HepG2 (cell line): ENCODE results near the gene SAPCD2. TPM values are rescaled to one million over a fixed set of nuclear protein-coding genes. Genes with fewer than 3 reads are reported as not detected.

Experiments used
- ATAC-seq: fragments of 200-7000 bp; cut with Tn5 transposase; 3 replicates; pipeline ENCODE4 v1.9.1; 2020; ENCODE audit warnings: mild to moderate bottlenecking, moderate library complexity
- BruUV-seq: library from RNA; stranded (reverse); fragments of 400-500 nt; replicated peaks from 2 replicates; lab custom pipeline; 2021; lab: Mats Ljungman, UMichigan
- CTCF ChIA-PET: fragments of 300-600 bp; formaldehyde crosslinking; extraction: SDS; loops from one replicate; lab custom pipeline; 2021; ENCODE audit warnings: low total read pairs, inconsistent platforms, low intra/inter-chr PET ratio; lab: Yijun Ruan, JAX
- POLR2A ChIA-PET: fragments of 350-600 bp; sonication (Branson Sonifier 250); formaldehyde crosslinking; loops from one replicate; lab custom pipeline; 2020; ENCODE audit warnings: antibody characterized with exemption, inconsistent platforms; lab: Yijun Ruan, JAX
- DNase-seq: peaks from one replicate; pipeline ENCODE4 v3.0.0-alpha.2; 2015; ENCODE audit warnings: low spot score
- FAIRE-seq: peaks from 3 replicates; lab custom pipeline; 2011; peaks lifted over from hg19 to GRCh38; lab: Jason Lieb, UNC
- H2AFZ ChIP-seq: one replicate; pipeline ENCODE4 v1.6.1; 2011; ENCODE audit warnings: low read length, inconsistent platforms
- H3K27ac ChIP-seq: fragments of 300-600 bp; 3 replicates; pipeline ENCODE4 v1.8.0; 2011; ENCODE audit warnings: mixed run types, mild to moderate bottlenecking, mixed read lengths, low read length, inconsistent platforms; ENCODE audit not compliant: insufficient read depth; ENCODE audit errors: extremely low read length
- H3K27me3 ChIP-seq, 2 experiments: fragments of 200-600 bp in 1 of 2; 2 replicates in 1 of 2; 3 replicates in 1 of 2; pipeline versions ENCODE4 v1.6.0 to v1.8.0; 2011; ENCODE audit warnings: low read length in 2 of 2, mild to moderate bottlenecking in 2 of 2, moderate library complexity in 2 of 2, inconsistent platforms in 1 of 2; ENCODE audit not compliant: insufficient read depth in 2 of 2, control insufficient read depth in 1 of 2
- H3K36me3 ChIP-seq, 2 experiments: fragments of 200-600 bp in 1 of 2; replicated peaks in 1 of 2; 2 replicates in 1 of 2; 3 replicates in 1 of 2; pipeline versions ENCODE4 v1.5.1 to v1.8.0; 2011; ENCODE audit warnings: low read length in 2 of 2, inconsistent platforms in 1 of 2; ENCODE audit not compliant: insufficient read depth in 2 of 2, control insufficient read depth in 1 of 2
- H3K4me1 ChIP-seq: 2 replicates; pipeline ENCODE4 v1.5.1; 2012; ENCODE audit warnings: low read length, inconsistent platforms; ENCODE audit not compliant: insufficient read depth
- H3K4me2 ChIP-seq: 2 replicates; pipeline ENCODE4 v1.6.0; 2011; ENCODE audit warnings: low read depth, low read length, inconsistent platforms
- H3K4me3 ChIP-seq, 3 experiments: fragments of 200-600 bp in 1 of 3; sonication (generic), shearing (Covaris generic) in 1 of 3; replicated peaks in 1 of 3; 2 replicates each; pipeline ENCODE4 v1.5.1; 2011 to 2016; ENCODE audit warnings: low read length in 3 of 3, inconsistent platforms in 2 of 3, low read depth in 2 of 3, mild to moderate bottlenecking in 2 of 3, control low read depth in 1 of 3, mixed read lengths in 1 of 3; ENCODE audit not compliant: insufficient read depth in 1 of 3
- H3K79me2 ChIP-seq: one replicate; pipeline ENCODE4 v1.6.1; 2011; ENCODE audit warnings: low read length, inconsistent platforms; ENCODE audit not compliant: insufficient read depth
- H3K9ac ChIP-seq: 2 replicates; pipeline ENCODE4 v1.6.0; 2011; ENCODE audit warnings: mild to moderate bottlenecking, low read depth, low read length, inconsistent platforms; ENCODE audit not compliant: insufficient read depth
- H3K9me3 ChIP-seq: 2 replicates; pipeline ENCODE4 v1.5.1; 2012; ENCODE audit warnings: mild to moderate bottlenecking, low read length
- H4K20me1 ChIP-seq: 2 replicates; pipeline ENCODE4 v1.6.0; 2011; ENCODE audit warnings: inconsistent platforms, mild to moderate bottlenecking, low read length, moderate library complexity; ENCODE audit not compliant: insufficient read depth
- ATF7-NPFF ChIP-seq: sonication (generic); formaldehyde crosslinking; IDR thresholded peaks from 2 replicates; pipeline ENCODE4 v1.8.1; 2023; ENCODE audit warnings: mild to moderate bottlenecking, low read depth, missing genetic modification reagents, moderate library complexity
- GMEB2 ChIP-seq: IDR thresholded peaks from 2 replicates; pipeline ENCODE4 v1.6.1; 2016; ENCODE audit warnings: missing biosample characterization, missing genetic modification reagents, low read depth
- HOXA3 ChIP-seq: sonication (generic); formaldehyde crosslinking; IDR thresholded peaks from 2 replicates; pipeline ENCODE4 v1.5.0; 2020; ENCODE audit warnings: missing genetic modification reagents
- HOXA5 ChIP-seq: sonication (generic); formaldehyde crosslinking; IDR thresholded peaks from 2 replicates; pipeline ENCODE4 v1.4.0; 2020; ENCODE audit warnings: missing genetic modification reagents
- MTERF4 ChIP-seq: sonication (generic); formaldehyde crosslinking; IDR thresholded peaks from 2 replicates; pipeline ENCODE4 v1.8.0; 2023; ENCODE audit warnings: mild to moderate bottlenecking, missing genetic modification reagents
- NFRKB ChIP-seq: fragments of 450-650 bp; IDR thresholded peaks from 2 replicates; pipeline ENCODE4 v1.6.1; 2017
- SMYD3 ChIP-seq: sonication (generic); formaldehyde crosslinking; IDR thresholded peaks from 2 replicates; pipeline ENCODE4 v1.8.1; 2023; ENCODE audit warnings: mild to moderate bottlenecking, missing genetic modification reagents
- STAT6 ChIP-seq: sonication (generic); formaldehyde crosslinking; IDR thresholded peaks from 2 replicates; pipeline ENCODE4 v1.4.0; 2020; ENCODE audit warnings: missing genetic modification reagents, mild to moderate bottlenecking, borderline replicate concordance
- ZBTB33 ChIP-seq: sonication (generic); formaldehyde crosslinking; IDR thresholded peaks from 2 replicates; pipeline ENCODE4 v1.4.0; 2020; ENCODE audit warnings: missing genetic modification reagents
- ZBTB38 ChIP-seq: sonication (generic); formaldehyde crosslinking; IDR thresholded peaks from 2 replicates; pipeline ENCODE4 v1.5.1; 2020; ENCODE audit warnings: mild to moderate bottlenecking, missing genetic modification reagents
- ZNF564 ChIP-seq: sonication (generic); formaldehyde crosslinking; IDR thresholded peaks from 2 replicates; pipeline ENCODE4 v1.8.1; 2023; ENCODE audit warnings: mild to moderate bottlenecking, missing genetic modification reagents
- ZNF678 ChIP-seq: sonication (generic); formaldehyde crosslinking; IDR thresholded peaks from 2 replicates; pipeline ENCODE4 v1.4.0; 2020; ENCODE audit warnings: mild to moderate bottlenecking, missing genetic modification reagents
- ZNF709 ChIP-seq: sonication (generic); formaldehyde crosslinking; IDR thresholded peaks from 2 replicates; pipeline ENCODE4 v1.5.0; 2020; ENCODE audit warnings: mild to moderate bottlenecking, missing genetic modification reagents
- ZNF839 ChIP-seq: sonication (generic); formaldehyde crosslinking; IDR thresholded peaks from 2 replicates; pipeline ENCODE4 v1.4.0; 2020; ENCODE audit warnings: missing genetic modification reagents, mild to moderate bottlenecking, borderline replicate concordance
- ZSCAN29 ChIP-seq: sonication (generic); formaldehyde crosslinking; conservative IDR thresholded peaks from 2 replicates; pipeline ENCODE4 v1.4.0; 2020; ENCODE audit warnings: mild to moderate bottlenecking, missing genetic modification reagents
- WGBS: methylation state at CpG from one replicate; pipeline ENCODE4 v1.1.6; 2017; ENCODE audit warnings: low lambda C conversion rate; 5-methylcytosine and 5-hydroxymethylcytosine counted together
- in situ Hi-C: cut with HindIII; loops from 2 replicates; pipeline ENCODE4 v1.10.0; 2017; ENCODE audit warnings: low pct_unique_long_range_greater_than_20kb; ENCODE audit not compliant: extremely low pct_ligation_motif_present
- intact Hi-C: fragments of 100-400 bp; cut with micrococcal nuclease; formaldehyde crosslinking; loops from one replicate; pipeline ENCODE4 v1.10.0; 2022; ENCODE audit not compliant: unreplicated experiment
- polyA plus RNA-seq, 8 experiments: library from polyadenylated mRNA; depleted of rRNA in 3 of 8; stranded (reverse) in 7 of 8; unstranded in 1 of 8; fragments of >200 nt; fragmentation: Illumina TruSeq in 4 of 8; extraction: Trizol in 4 of 8; gene quantifications; 2 replicates each; pipeline versions ENCODE4 v1.2.1 to v1.2.3, GENCODE V29; 2011 to 2016; ENCODE audit warnings: low read depth in 4 of 8, missing spikeins in 1 of 8, mixed read lengths in 1 of 8; ENCODE audit not compliant: insufficient read depth in 1 of 8
- total RNA-seq, 5 experiments: library from RNA; depleted of rRNA; stranded (reverse); fragments of >200 nt; fragmentation: Illumina TruSeq; extraction: Trizol; gene quantifications; 2 replicates each; pipeline ENCODE4 v1.2.3, GENCODE V29; 2016; ENCODE audit warnings: low read depth in 1 of 5

Gene SAPCD2
- total and polyA plus RNA-seq, 2 of the 13 experiments (the other 11 are each of a cell fraction or from before 2014, with no cell fraction given) = 21.9 to 42.8 TPM

- Histone ChIP-seq H3K36me3 (peaks cover 3 to 8% of the 10 kb centered on the region in 2 experiments; a peak in 2 of 5 replicates), H3K4me2 (peak overlapping the region; percentile 82), H3K27ac (peak overlapping the region; percentile 63), H4K20me1 (no peaks in the 10 kb centered on the region), H2AFZ (no peak overlapping the region), H3K9me3 (no peaks in the 10 kb centered on the region), H3K79me2 (no peaks in the 10 kb centered on the region), H3K4me3 (peak overlapping the region in 2 of 3 experiments; percentile 45 to 73; a peak in 2 of 6 replicates), H3K9ac (peak overlapping the region; percentile 56), H3K4me1 (peaks cover 59% of the 10 kb centered on the region), H3K27me3 (no peaks in the 10 kb centered on the region)
- in situ Hi-C loops = loop anchor here (5.0 kb wide), 1 partner anchor 115 kb away; the partner anchor contains the start of genes CYSRT1 and RNF224
- ATAC-seq = no peak
- intact Hi-C loops = loop anchor here (10.0 kb wide), 1 partner anchor 62 kb away; the partner anchor contains the start of genes LRRC26 and TMEM210
- no peak for DNase-seq
- 96% methylated on average over 12 of the region's 42 CpGs for WGBS
- ChIA-PET POLR2A (no interaction called here), CTCF (no interaction called here)
- BruUV-seq = no TSS peak
- no peak for FAIRE-seq
- TF ChIP-seq NFRKB (no peak), ZNF564 (CRISPR knock-in tag) (no peak), ZNF709 (CRISPR knock-in tag) (no peak), ZSCAN29 (no peak), HOXA5 (no peak), MTERF4 (CRISPR knock-in tag) (0 out of 2 replicates have a peak, but pooled peaks have one; percentile 29), ZNF839 (CRISPR knock-in tag) (no peak), HOXA3 (CRISPR knock-in tag) (0 out of 2 replicates have a peak, but pooled peaks have one; percentile 11), ATF7-NPFF (CRISPR knock-in tag) (peak; percentile 6; the same call in 1 of the 2 replicates), GMEB2 (CRISPR knock-in tag) (no peak), ZBTB33 (CRISPR knock-in tag) (0 out of 2 replicates have a peak, but pooled peaks have one; percentile 30), STAT6 (CRISPR knock-in tag) (0 out of 2 replicates have a peak, but pooled peaks have one; percentile 9), ZBTB38 (CRISPR knock-in tag) (peak; percentile 16; the same call in 1 of the 2 replicates), SMYD3 (CRISPR knock-in tag) (no peak), ZNF678 (CRISPR knock-in tag) (no peak)
Observed at GRCh38 chr9:137112564-137113384, 42.4 kb upstream of the SAPCD2 start.
